RWPE2 (cell line): ENCODE data around the gene GRPEL1.

Experiments used
- ATAC-seq: fragments of 200-7000 bp; cut with Tn5 transposase; 3 replicates; pipeline ENCODE4 v1.9.1; 2021; ENCODE audit warnings: low read depth
- DNase-seq: peaks from one replicate; pipeline ENCODE4 v3.0.0-alpha.2; 2020; ENCODE audit warnings: low spot score
- H3K27ac ChIP-seq: fragments of 450-650 bp; 2 replicates; pipeline ENCODE4 v1.5.1; 2017; ENCODE audit warnings: mild to moderate bottlenecking; ENCODE audit not compliant: poor library complexity, severe bottlenecking
- H3K27me3 ChIP-seq: fragments of 250-450 bp; sonication (Bioruptor Pico); 2 replicates; pipeline ENCODE4 v1.5.1; 2021; ENCODE audit warnings: mild to moderate bottlenecking, moderate library complexity; ENCODE audit not compliant: insufficient read depth, poor library complexity, severe bottlenecking
- H3K36me3 ChIP-seq: fragments of 250-450 bp; sonication (Bioruptor Pico); 2 replicates; pipeline ENCODE4 v1.5.1; 2020; ENCODE audit warnings: low read depth, mild to moderate bottlenecking, moderate library complexity
- H3K4me1 ChIP-seq: fragments of 250-450 bp; sonication (Bioruptor Pico); 2 replicates; pipeline ENCODE4 v1.5.1; 2021; ENCODE audit warnings: mild to moderate bottlenecking, moderate library complexity; ENCODE audit not compliant: insufficient read depth, poor library complexity, severe bottlenecking
- H3K4me3 ChIP-seq: fragments of 250-450 bp; sonication (Bioruptor Pico); 2 replicates; pipeline ENCODE4 v1.5.1; 2021; ENCODE audit warnings: mild to moderate bottlenecking, moderate library complexity; ENCODE audit not compliant: severe bottlenecking
- H3K9me3 ChIP-seq: fragments of 250-450 bp; sonication (Bioruptor Pico); 2 replicates; pipeline ENCODE4 v1.5.1; 2021; ENCODE audit warnings: mild to moderate bottlenecking, moderate library complexity; ENCODE audit not compliant: severe bottlenecking
- TF ChIP-seq, protein P1 (sequence below): fragments of 450-650 bp; IDR thresholded peaks from one replicate; pipeline ENCODE4 v1.5.1; 2017; ENCODE audit warnings: mild to moderate bottlenecking, moderate library complexity; ENCODE audit not compliant: poor library complexity, severe bottlenecking

Gene GRPEL1

GRCh38 chr4:7059662-7060061 is 8.2 kb downstream of the GRPEL1 start:
- Histone ChIP-seq H3K27ac (no peak overlapping the region), H3K4me3 (no peak overlapping the region), H3K27me3 (no peaks in the 10 kb centered on the region), H3K36me3 (peaks cover 86% of the 10 kb centered on the region), H3K9me3 (no peaks in the 10 kb centered on the region), H3K4me1 (no peaks in the 10 kb centered on the region)
- DNase-seq (no peak), ATAC-seq (no peak)
- TF ChIP-seq, protein P1, sequence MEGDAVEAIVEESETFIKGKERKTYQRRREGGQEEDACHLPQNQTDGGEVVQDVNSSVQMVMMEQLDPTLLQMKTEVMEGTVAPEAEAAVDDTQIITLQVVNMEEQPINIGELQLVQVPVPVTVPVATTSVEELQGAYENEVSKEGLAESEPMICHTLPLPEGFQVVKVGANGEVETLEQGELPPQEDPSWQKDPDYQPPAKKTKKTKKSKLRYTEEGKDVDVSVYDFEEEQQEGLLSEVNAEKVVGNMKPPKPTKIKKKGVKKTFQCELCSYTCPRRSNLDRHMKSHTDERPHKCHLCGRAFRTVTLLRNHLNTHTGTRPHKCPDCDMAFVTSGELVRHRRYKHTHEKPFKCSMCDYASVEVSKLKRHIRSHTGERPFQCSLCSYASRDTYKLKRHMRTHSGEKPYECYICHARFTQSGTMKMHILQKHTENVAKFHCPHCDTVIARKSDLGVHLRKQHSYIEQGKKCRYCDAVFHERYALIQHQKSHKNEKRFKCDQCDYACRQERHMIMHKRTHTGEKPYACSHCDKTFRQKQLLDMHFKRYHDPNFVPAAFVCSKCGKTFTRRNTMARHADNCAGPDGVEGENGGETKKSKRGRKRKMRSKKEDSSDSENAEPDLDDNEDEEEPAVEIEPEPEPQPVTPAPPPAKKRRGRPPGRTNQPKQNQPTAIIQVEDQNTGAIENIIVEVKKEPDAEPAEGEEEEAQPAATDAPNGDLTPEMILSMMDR = no peak

DNA sequence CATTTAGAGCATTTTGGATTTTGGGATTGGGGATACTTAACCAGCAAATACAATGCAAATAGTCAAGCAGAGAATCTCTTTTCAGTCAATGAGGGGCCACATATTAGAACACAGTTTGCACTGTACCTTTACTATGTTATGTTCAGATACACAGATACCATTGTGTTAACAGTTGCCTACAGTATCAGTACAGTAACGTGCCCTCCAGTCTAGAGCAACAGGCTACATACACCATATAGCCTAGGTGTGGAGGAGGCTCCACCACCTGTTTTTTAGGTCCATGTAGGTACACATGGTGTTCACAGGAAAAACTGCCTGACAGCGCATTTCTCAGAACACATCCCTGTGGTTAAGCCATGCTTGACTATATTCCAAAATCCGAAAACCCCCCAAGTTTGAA is 9.1 kb downstream of the GRPEL1 start:
- Histone ChIP-seq H3K4me1 (no peaks in the 10 kb centered on the region), H3K9me3 (no peaks in the 10 kb centered on the region), H3K27ac (no peak overlapping the region), H3K4me3 (no peak overlapping the region), H3K36me3 (peaks cover 86% of the 10 kb centered on the region), H3K27me3 (no peaks in the 10 kb centered on the region)
- ATAC-seq (peak; percentile 28; the same call in 1 of the 3 replicates), DNase-seq (no peak)
- TF ChIP-seq, protein P1 = no peak

GRCh38 chr4:7055990-7056325 is 11.9 kb downstream of the GRPEL1 start:
- TF ChIP-seq, protein P1 = no peak
- Histone ChIP-seq H3K4me1 (no peaks in the 10 kb centered on the region), H3K27ac (no peak overlapping the region), H3K4me3 (no peak overlapping the region), H3K9me3 (no peaks in the 10 kb centered on the region), H3K36me3 (peaks cover 65% of the 10 kb centered on the region), H3K27me3 (no peaks in the 10 kb centered on the region)
- DNase-seq = no peak
- ATAC-seq = no peak

- ATAC-seq (no peak), DNase-seq (no peak)
- Histone ChIP-seq H3K4me3 (no peak overlapping the region), H3K27me3 (no peaks in the 10 kb centered on the region), H3K9me3 (no peaks in the 10 kb centered on the region), H3K36me3 (peaks cover 59% of the 10 kb centered on the region), H3K27ac (no peak overlapping the region), H3K4me1 (no peaks in the 10 kb centered on the region)
- TF ChIP-seq, protein P1 = no peak
Observed at GRCh38 chr4:7055111-7055989, 12.5 kb downstream of the GRPEL1 start.
